B cell (primary cell): Measurements from ENCODE around the gene IL17B. TPM values are rescaled to one million over a fixed set of nuclear protein-coding genes. Genes with fewer than 3 reads are reported as not detected.

Experiments
- ATAC-seq: fragments of 200-7000 bp; cut with Tn5 transposase; one replicate; pipeline ENCODE4 v1.10.0; 2021; ENCODE audit warnings: low read depth, mild to moderate bottlenecking, moderate number of reproducible peaks, moderate library complexity
- CTCF ChIA-PET: fragments of 350-600 bp; sonication (Branson Sonifier 250); formaldehyde crosslinking; loops from one replicate; lab custom pipeline; 2021; ENCODE audit warnings: antibody characterized with exemption, inconsistent platforms; lab: Charles Lee
- POLR2A ChIA-PET: fragments of 350-600 bp; sonication (Branson Sonifier 250); formaldehyde crosslinking; loops from one replicate; lab custom pipeline; 2021; ENCODE audit warnings: antibody characterized with exemption; lab: Charles Lee
- DNase-seq: peaks from one replicate; pipeline ENCODE4 v3.0.0; 2013
- H2AFZ ChIP-seq: 2 replicates; pipeline ENCODE4 v1.6.1; 2012; ENCODE audit warnings: mild to moderate bottlenecking, low read depth, low read length; ENCODE audit not compliant: insufficient read depth, poor library complexity, severe bottlenecking
- H3K27ac ChIP-seq, 2 donors: 1 replicate in 1 of 2; 2 replicates in 1 of 2; pipeline ENCODE4 v1.5.1; 2012 to 2013; ENCODE audit warnings: low read length in 2 of 2, mild to moderate bottlenecking in 2 of 2, moderate library complexity in 1 of 2
- H3K27me3 ChIP-seq, 4 experiments: fragments of 200-600 bp in 1 of 4; sonication (generic) in 1 of 4; replicated peaks in 1 of 4; 1 replicate in 2 of 4; 2 replicates in 2 of 4; pipeline versions ENCODE4 v1.6.1 to v1.7.0; 2013 to 2016; ENCODE audit warnings: low read length in 3 of 4, mild to moderate bottlenecking in 2 of 4, mixed read lengths in 1 of 4, moderate library complexity in 1 of 4; ENCODE audit not compliant: insufficient read depth in 4 of 4, control insufficient read depth in 3 of 4; ENCODE audit errors: control extremely low read depth in 1 of 4
- H3K36me3 ChIP-seq, 2 experiments: replicated peaks in 1 of 2; 1 replicate in 1 of 2; 2 replicates in 1 of 2; pipeline versions ENCODE4 v1.6.1 to v1.7.1; 2013; ENCODE audit warnings: low read length in 1 of 2; ENCODE audit not compliant: insufficient read depth in 2 of 2, control insufficient read depth in 1 of 2; ENCODE audit errors: control extremely low read depth in 1 of 2, extremely low read depth in 1 of 2
- H3K4me1 ChIP-seq, 2 donors: fragments of 200-600 bp in 1 of 2; sonication (generic) in 1 of 2; 1 replicate in 1 of 2; 2 replicates in 1 of 2; pipeline versions ENCODE4 v1.5.1 to v1.6.1; 2013 to 2017; ENCODE audit warnings: low read length in 2 of 2; ENCODE audit not compliant: control insufficient read depth in 2 of 2, insufficient read depth in 2 of 2
- H3K4me2 ChIP-seq: replicated peaks from 2 replicates; pipeline ENCODE3; 2012; ENCODE audit warnings: mild to moderate bottlenecking, low read depth, low read length; ENCODE audit not compliant: poor library complexity, severe bottlenecking
- H3K4me3 ChIP-seq, 5 experiments: fragments of 200-600 bp in 1 of 5; sonication (generic) in 1 of 5; 1 replicate in 3 of 5; 2 replicates in 2 of 5; pipeline versions ENCODE4 v1.5.1 to v1.7.0; 2011 to 2016; ENCODE audit warnings: low read length in 4 of 5, mild to moderate bottlenecking in 4 of 5, low read depth in 2 of 5, control low read depth in 1 of 5, moderate library complexity in 1 of 5; ENCODE audit not compliant: insufficient read depth in 1 of 5; ENCODE audit errors: control extremely low read depth in 1 of 5, extremely low read depth in 1 of 5
- H3K79me2 ChIP-seq: fragments of 200-600 bp; sonication (generic); one replicate; pipeline ENCODE4 v1.6.0; 2016; ENCODE audit warnings: low read length; ENCODE audit not compliant: control insufficient read depth, insufficient read depth
- H3K9ac ChIP-seq: fragments of 200-600 bp; sonication (generic); 2 replicates; pipeline ENCODE4 v1.6.1; 2017; ENCODE audit warnings: mild to moderate bottlenecking, low read length, moderate library complexity
- H3K9me3 ChIP-seq, 3 donors: one replicate each; pipeline versions ENCODE4 v1.6.1 to v1.7.1; 2013; ENCODE audit warnings: low read length in 2 of 3; ENCODE audit not compliant: control insufficient read depth in 2 of 3, insufficient read depth in 1 of 3; ENCODE audit errors: control extremely low read depth in 1 of 3
- H4K20me1 ChIP-seq: 2 replicates; pipeline ENCODE4 v1.6.0; 2012; ENCODE audit warnings: mild to moderate bottlenecking, low read length; ENCODE audit not compliant: insufficient read depth, control insufficient read depth, poor library complexity, severe bottlenecking
- H3K27ac Mint-ChIP-seq: one replicate; pipeline ENCODE4 v1.8.0; 2021; ENCODE audit warnings: mixed read lengths
- H3K27me3 Mint-ChIP-seq: one replicate; pipeline ENCODE4 v1.8.0; 2021; ENCODE audit warnings: mixed read lengths
- H3K4me1 Mint-ChIP-seq: one replicate; pipeline ENCODE4 v1.8.0; 2021; ENCODE audit warnings: mixed read lengths
- H3K4me3 Mint-ChIP-seq: one replicate; pipeline ENCODE4 v1.8.0; 2021; ENCODE audit warnings: mixed read lengths
- H3K9me3 Mint-ChIP-seq: one replicate; pipeline ENCODE4 v1.8.0; 2022; ENCODE audit warnings: mixed read lengths; ENCODE audit not compliant: insufficient read depth
- EZH2 ChIP-seq: IDR thresholded peaks from 2 replicates; pipeline ENCODE4 v1.6.1; 2012; ENCODE audit warnings: borderline replicate concordance, low read depth, mild to moderate bottlenecking, moderate library complexity, low read length; ENCODE audit not compliant: insufficient read depth, poor library complexity, severe bottlenecking
- WGBS: methylation state at CpG from one replicate; pipeline ENCODE4 v1.1.5; 2013; ENCODE audit warnings: missing lambda C conversion rate; ENCODE audit not compliant: insufficient coverage; 5-methylcytosine and 5-hydroxymethylcytosine counted together
- intact Hi-C: fragments of 100-400 bp; cut with micrococcal nuclease; formaldehyde crosslinking; loops from one replicate; pipeline ENCODE4 v1.10.0; 2022
- polyA plus RNA-seq: library from polyadenylated mRNA; depleted of rRNA; stranded (reverse); fragments of >200 nt; gene quantifications from 2 replicates; pipeline ENCODE4 v1.2.3, GENCODE V29; 2012
- total RNA-seq, 2 donors: library from RNA; stranded (reverse); fragments of 120-200 nt in 1 of 2; gene quantifications; 1 replicate in 1 of 2; 2 replicates in 1 of 2; pipeline versions ENCODE4 v1.2.3 to v1.2.4, GENCODE V29; 2013 to 2022
- TF ChIP-seq, protein P1 (sequence below): fragments of 200-600 bp; IDR thresholded peaks from one replicate; pipeline ENCODE4 v1.8.0; 2022; ENCODE audit warnings: antibody characterized with exemption, mild to moderate bottlenecking

IL17B gene
- total and polyA plus RNA-seq, 2 donors (not counting 1 experiment from before 2014, with no cell fraction given) = not detected

DNA sequence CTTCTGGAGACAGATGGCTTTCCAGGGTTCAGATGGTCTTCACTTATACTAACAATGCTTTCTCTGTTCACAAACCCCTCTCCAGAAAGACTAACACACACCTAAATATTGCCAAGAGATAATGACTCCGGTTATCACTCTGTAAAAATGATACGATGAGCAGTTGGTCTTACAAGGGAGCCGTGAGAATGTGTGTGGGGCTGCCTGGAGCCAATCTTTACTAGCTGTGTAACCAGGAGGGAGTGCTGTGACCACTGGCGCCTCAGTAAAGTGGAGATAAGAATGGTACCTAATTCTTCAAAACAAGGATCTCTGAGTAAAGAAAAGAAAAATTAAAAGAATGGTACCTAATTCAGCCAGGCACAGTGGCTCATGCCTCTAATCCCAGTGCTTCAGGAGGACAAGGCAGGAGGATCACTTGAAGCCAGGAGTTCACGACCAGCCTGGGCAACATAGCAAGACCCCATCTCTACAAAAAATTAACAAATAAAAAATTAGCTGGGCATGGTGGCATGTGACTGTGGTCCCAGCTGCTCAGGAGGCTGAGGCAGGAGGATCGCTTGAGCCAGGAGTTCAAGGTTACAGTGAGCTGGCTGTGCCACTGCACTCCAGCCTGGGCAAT lies 39.9 kb upstream of the IL17B start:
- H3K36me3 ChIP-seq = no peaks in the 10 kb centered on the region
- H3K27ac Mint-ChIP-seq = no peak overlapping the region
- H4K20me1 ChIP-seq = no peaks in the 10 kb centered on the region
- no peak overlapping the region for H2AFZ ChIP-seq
- H3K9ac ChIP-seq = no peak overlapping the region
- intact Hi-C loops = no loop called here
- TF ChIP-seq, protein P1, sequence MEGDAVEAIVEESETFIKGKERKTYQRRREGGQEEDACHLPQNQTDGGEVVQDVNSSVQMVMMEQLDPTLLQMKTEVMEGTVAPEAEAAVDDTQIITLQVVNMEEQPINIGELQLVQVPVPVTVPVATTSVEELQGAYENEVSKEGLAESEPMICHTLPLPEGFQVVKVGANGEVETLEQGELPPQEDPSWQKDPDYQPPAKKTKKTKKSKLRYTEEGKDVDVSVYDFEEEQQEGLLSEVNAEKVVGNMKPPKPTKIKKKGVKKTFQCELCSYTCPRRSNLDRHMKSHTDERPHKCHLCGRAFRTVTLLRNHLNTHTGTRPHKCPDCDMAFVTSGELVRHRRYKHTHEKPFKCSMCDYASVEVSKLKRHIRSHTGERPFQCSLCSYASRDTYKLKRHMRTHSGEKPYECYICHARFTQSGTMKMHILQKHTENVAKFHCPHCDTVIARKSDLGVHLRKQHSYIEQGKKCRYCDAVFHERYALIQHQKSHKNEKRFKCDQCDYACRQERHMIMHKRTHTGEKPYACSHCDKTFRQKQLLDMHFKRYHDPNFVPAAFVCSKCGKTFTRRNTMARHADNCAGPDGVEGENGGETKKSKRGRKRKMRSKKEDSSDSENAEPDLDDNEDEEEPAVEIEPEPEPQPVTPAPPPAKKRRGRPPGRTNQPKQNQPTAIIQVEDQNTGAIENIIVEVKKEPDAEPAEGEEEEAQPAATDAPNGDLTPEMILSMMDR = no peak
- no peak for TF ChIP-seq EZH2
- ATAC-seq (no peak), DNase-seq (no peak)
- 92% methylated on average over 4 of the region's 6 CpGs for WGBS
- H3K4me3 ChIP-seq = no peak overlapping the region
- no peaks in the 10 kb centered on the region for H3K4me1 Mint-ChIP-seq
- H3K27ac ChIP-seq = no peak overlapping the region
- no peaks in the 10 kb centered on the region for H3K9me3 ChIP-seq
- H3K27me3 Mint-ChIP-seq = peaks cover 22% of the 10 kb centered on the region
- POLR2A ChIA-PET = no interaction called here
- no peak overlapping the region for H3K4me3 Mint-ChIP-seq
- no peaks in the 10 kb centered on the region for H3K9me3 Mint-ChIP-seq
- CTCF ChIA-PET = no interaction called here
- no peak overlapping the region for H3K4me2 ChIP-seq
- H3K27me3 ChIP-seq = peaks cover 0 to 5% (median 1%) of the 10 kb centered on the region in 4 experiments
- H3K79me2 ChIP-seq = no peaks in the 10 kb centered on the region
- H3K4me1 ChIP-seq = no peaks in the 10 kb centered on the region

DNA sequence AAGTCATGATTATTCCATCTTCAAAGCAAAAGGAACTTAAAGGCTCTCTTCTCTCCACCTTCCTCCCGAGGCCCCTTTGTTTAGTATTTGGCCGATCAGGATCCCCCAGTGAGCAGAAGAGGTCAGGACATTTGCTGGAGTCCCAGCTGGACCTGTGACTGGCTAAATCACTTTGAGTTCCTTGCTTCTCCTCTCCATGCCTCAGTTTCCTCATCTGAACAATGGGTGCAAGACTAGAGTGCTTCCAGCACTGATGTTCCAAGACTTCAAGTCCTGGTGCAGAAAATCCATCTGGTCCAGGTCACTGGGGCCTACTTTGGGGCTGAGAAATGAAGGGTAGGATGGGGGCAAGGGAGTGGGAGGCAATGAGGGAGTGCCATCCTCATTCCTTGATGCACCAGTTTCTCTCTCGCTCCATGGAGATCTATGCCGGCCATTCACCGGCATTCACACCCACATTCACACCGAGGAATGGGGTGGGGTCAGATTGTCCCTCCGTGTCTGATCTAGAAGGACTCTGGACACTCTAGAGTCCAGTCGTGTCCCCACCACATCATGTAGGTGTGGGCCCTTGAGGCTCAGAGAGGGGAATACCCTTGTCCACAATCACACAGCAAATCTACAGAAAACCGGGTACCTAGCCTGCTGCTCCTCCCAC lies 38.7 kb upstream of the IL17B start:
- Mint-ChIP-seq H3K27ac (no peak overlapping the region), H3K4me1 (no peaks in the 10 kb centered on the region), H3K9me3 (no peaks in the 10 kb centered on the region), H3K4me3 (no peak overlapping the region), H3K27me3 (peaks cover 19% of the 10 kb centered on the region)
- peaks cover 0 to 5% (median 2%) of the 10 kb centered on the region in 4 experiments for H3K27me3 ChIP-seq
- no peaks in the 10 kb centered on the region for H3K9me3 ChIP-seq
- CTCF ChIA-PET = no interaction called here
- H3K79me2 ChIP-seq = no peaks in the 10 kb centered on the region
- H2AFZ ChIP-seq = no peak overlapping the region
- no peak overlapping the region for H3K4me2 ChIP-seq
- no peak for TF ChIP-seq EZH2
- TF ChIP-seq, protein P1 = no peak
- no peak overlapping the region for H3K4me3 ChIP-seq
- DNase-seq (no peak), ATAC-seq (no peak)
- WGBS = 94% methylated on average over 7 of the region's 9 CpGs
- POLR2A ChIA-PET = no interaction called here
- H4K20me1 ChIP-seq = no peaks in the 10 kb centered on the region
- no peak overlapping the region for H3K9ac ChIP-seq
- intact Hi-C loops = no loop called here
- H3K4me1 ChIP-seq = no peaks in the 10 kb centered on the region
- no peaks in the 10 kb centered on the region for H3K36me3 ChIP-seq
- H3K27ac ChIP-seq = no peak overlapping the region
